GM21528 (cell line): ENCODE results near the gene CALHM5.

Experiments used
- ATAC-seq: cut with Tn5 transposase; IDR thresholded peaks from one replicate; pipeline ENCODE4 v1.9.1; 2021; ENCODE audit warnings: mild to moderate bottlenecking, moderate library complexity; ENCODE audit not compliant: unreplicated experiment, low FRiP score

CALHM5 gene

GRCh38 chr6:116545651-116546050 lies 34.2 kb downstream of the CALHM5 start, which contains the start of gene TRAPPC3L:
Gene TRAPPC3L, minus strand, starts transcription at chr6:116545684. Its CDS starts 170 bp downstream, at chr6:116545514.
- ATAC-seq = no peak

GRCh38 chr6:116547358-116547757 lies 35.9 kb downstream of the CALHM5 start:
- ATAC-seq = no peak

- ATAC-seq = no peak
Observed at GRCh38 chr6:116550796-116551195, 39.4 kb downstream of the CALHM5 start.

- ATAC-seq = no peak
Observed at GRCh38 chr6:116553451-116553850, 42.0 kb downstream of the CALHM5 start, which contains the start of gene CALHM4. Gene CALHM4, plus strand, starts transcription at chr6:116553751. Its CDS starts 43 bp downstream, at chr6:116553794.

- no peak for ATAC-seq
Observed at GRCh38 chr6:116556065-116556464, 44.6 kb downstream of the CALHM5 start.

GRCh38 chr6:116556814-116557415 lies 45.5 kb downstream of the CALHM5 start:
- ATAC-seq = no peak

GRCh38 chr6:116557893-116558292 lies 46.5 kb downstream of the CALHM5 start:
- ATAC-seq = no peak

- ATAC-seq = no peak
Observed at GRCh38 chr6:116560130-116560529, 48.7 kb downstream of the CALHM5 start.

- ATAC-seq = no peak
Observed at GRCh38 chr6:116561377-116562018, 50.1 kb downstream of the CALHM5 start.

- ATAC-seq = no peak
Observed at GRCh38 chr6:116562019-116562403, 50.6 kb downstream of the CALHM5 start.

GRCh38 chr6:116562614-116563013 lies 51.2 kb downstream of the CALHM5 start:
- no peak for ATAC-seq

GRCh38 chr6:116563830-116564229 lies 52.4 kb downstream of the CALHM5 start:
- no peak for ATAC-seq

GRCh38 chr6:116564311-116564710 lies 52.9 kb downstream of the CALHM5 start:
- no peak for ATAC-seq

- no peak for ATAC-seq
Observed at GRCh38 chr6:116564921-116565872, 53.8 kb downstream of the CALHM5 start.

GRCh38 chr6:116568111-116568510 lies 56.7 kb downstream of the CALHM5 start:
- no peak for ATAC-seq

- no peak for ATAC-seq
Observed at GRCh38 chr6:116568821-116569755, 57.6 kb downstream of the CALHM5 start.

GRCh38 chr6:116570856-116571682 lies 59.6 kb downstream of the CALHM5 start, which contains the start of gene RWDD1:
Gene RWDD1, plus strand, starts transcription at chr6:116571504. Its CDS starts 79 bp downstream, at chr6:116571583.
- ATAC-seq = peak; percentile 97

GRCh38 chr6:116571683-116572000 lies 60.2 kb downstream of the CALHM5 start:
- no peak for ATAC-seq

- ATAC-seq = no peak
Observed at GRCh38 chr6:116572162-116572561, 60.7 kb downstream of the CALHM5 start.
